ENCODE measurements around the gene ESR1.

GRCh38 chr6:151760486-151760885, 47.0 kb upstream of the ESR1 start:
- no peak for TF ChIP-seq AR (CRISPR knock-in tag; IDR thresholded peaks at IDR 0.05)
- no peak for TF ChIP-seq NR1H2 (CRISPR knock-in tag; IDR thresholded peaks at IDR 0.05)
- no peak for TF ChIP-seq CREB1 (CRISPR knock-in tag; IDR thresholded peaks at IDR 0.05)
- no peak for TF ChIP-seq MAX (CRISPR knock-in tag; IDR thresholded peaks at IDR 0.05)
- TF ChIP-seq CTCF (IDR thresholded peaks at IDR 0.05): no peak
- no peak for TF ChIP-seq FOXP4 (CRISPR knock-in tag; IDR thresholded peaks at IDR 0.05)
- no peak for TF ChIP-seq E2F1 (CRISPR knock-in tag; IDR thresholded peaks at IDR 0.05)
- TF ChIP-seq SOX15 (CRISPR knock-in tag; IDR thresholded peaks at IDR 0.05): no peak
